Measurements from ENCODE around the gene MFF. TPM values are rescaled to one million over a fixed set of nuclear protein-coding genes. Genes with fewer than 3 reads are reported as not detected.

Gene MFF
- total and polyA plus RNA-seq, 10 of the 15 experiments (the other 5 are each of a cell fraction or from before 2014, with no cell fraction given), result 19.6 to 131 (median 106) TPM

- ChIA-PET RAD21 (ENCODE audit: unreplicated experiment) (no interaction called here), CTCF (interaction anchor here (1.2 to 1.3 kb wide), 2 partner anchors 22 to 90 kb away, joined by 3 to 5 read pairs; no protein-coding TSS in a partner anchor), SMC1A (ENCODE audit: uncharacterized antibody, unreplicated experiment) (interaction anchor here (1.2 to 2.7 kb wide), 4 partner anchors 10 to 56 kb away, joined by 3 to 11 read pairs (median 8); no protein-coding TSS in a partner anchor), POLR2A (no interaction called here)
- no peak for ATAC-seq
- Histone ChIP-seq H2AFZ (ENCODE audit: control insufficient read depth, low read depth, low read length) (no peak overlapping the region), H3K9ac (ENCODE audit: control insufficient read depth, insufficient read depth, low read length) (no peak overlapping the region), H3K4me2 (ENCODE audit: control insufficient read depth, insufficient read depth) (no peak overlapping the region), H3K4me3 (no peak overlapping the region), H3K27me3 (replicated peaks in 1 of 2; ENCODE audit: control insufficient read depth in 2 of 2, insufficient read depth in 2 of 2, low read length in 1 of 2) (no peaks in the 10 kb centered on the region), H3K79me2 (ENCODE audit: control insufficient read depth, insufficient read depth, low read length) (no peaks in the 10 kb centered on the region), H3K4me1 (ENCODE audit: control insufficient read depth, insufficient read depth, low read length) (no peaks in the 10 kb centered on the region), H3K36me3 (ENCODE audit: control insufficient read depth in 2 of 2, insufficient read depth in 2 of 2, low read length in 1 of 2) (no peaks in the 10 kb centered on the region), H4K20me1 (ENCODE audit: control insufficient read depth, insufficient read depth) (no peaks in the 10 kb centered on the region), H3K27ac (ENCODE audit: control insufficient read depth, insufficient read depth) (no peak overlapping the region), H3K9me3 (replicated peaks; ENCODE audit: control insufficient read depth, insufficient read depth, low read length) (no peaks in the 10 kb centered on the region)
- BruUV-seq (replicated peaks), result no TSS peak
- in situ Hi-C loops (cut with MboI), result no loop called here
- FAIRE-seq, result no peak
- no peak for TF ChIP-seq NKRF (conservative IDR thresholded peaks at IDR 0.05)
- no peak for TF ChIP-seq CEBPB (IDR thresholded peaks at IDR 0.05; ENCODE audit: borderline replicate concordance in 1 of 2, low read depth in 2 of 2, low read length in 2 of 2)
- no peak for DNase-seq (ENCODE audit: low read depth, low spot score)
- intact Hi-C loops (cut with micrococcal nuclease; ENCODE audit: unreplicated experiment), result no loop called here
- WGBS (ENCODE audit: insufficient coverage, insufficient replicate concordance, low lambda C conversion rate, missing lambda C conversion rate), result 33% methylated on average over 3 of the region's 3 CpGs
Measured at GRCh38 chr2:227383686-227384085, 58.6 kb downstream of the MFF start.

- in situ Hi-C loops (cut with MboI) (no loop called here), intact Hi-C loops (cut with micrococcal nuclease; ENCODE audit: unreplicated experiment) (no loop called here)
- H3K9ac ChIP-seq (ENCODE audit: control insufficient read depth, insufficient read depth, low read length), result no peak overlapping the region
- ChIA-PET SMC1A (ENCODE audit: uncharacterized antibody, unreplicated experiment) (interaction anchor here (0.9 to 2.0 kb wide), 12 partner anchors 8 to 397 kb away, joined by 3 to 14 read pairs (median 5); no protein-coding TSS in a partner anchor), RAD21 (ENCODE audit: unreplicated experiment) (interaction anchor here (0.9 to 2.2 kb wide), 7 partner anchors 12 to 88 kb away, joined by 3 to 10 read pairs (median 4); no protein-coding TSS in a partner anchor), CTCF (interaction anchor here (0.9 to 2.4 kb wide), 9 partner anchors 8 to 381 kb away, joined by 3 to 23 read pairs (median 4); partner anchors contain the start of gene AGFG1), POLR2A (interaction anchor here (1.1 to 1.2 kb wide), 5 partner anchors 9 to 77 kb away, joined by 3 to 4 read pairs (median 3); no protein-coding TSS in a partner anchor)
- no peaks in the 10 kb centered on the region for H3K79me2 ChIP-seq (ENCODE audit: control insufficient read depth, insufficient read depth, low read length)
- DNase-seq (ENCODE audit: low read depth, low spot score), result no peak
- H3K4me3 ChIP-seq, result no peak overlapping the region
- H3K4me1 ChIP-seq (ENCODE audit: control insufficient read depth, insufficient read depth, low read length), result no peaks in the 10 kb centered on the region
- no peak for FAIRE-seq
- no peaks in the 10 kb centered on the region for H4K20me1 ChIP-seq (ENCODE audit: control insufficient read depth, insufficient read depth)
- no peaks in the 10 kb centered on the region for H3K27me3 ChIP-seq (replicated peaks in 1 of 2; ENCODE audit: control insufficient read depth in 2 of 2, insufficient read depth in 2 of 2, low read length in 1 of 2)
- no peak overlapping the region for H3K27ac ChIP-seq (ENCODE audit: control insufficient read depth, insufficient read depth)
- WGBS (ENCODE audit: insufficient coverage, insufficient replicate concordance, low lambda C conversion rate, missing lambda C conversion rate), result 57% methylated on average over 6 of the region's 6 CpGs
- no TSS peak for BruUV-seq (replicated peaks)
- no peak overlapping the region for H3K4me2 ChIP-seq (ENCODE audit: control insufficient read depth, insufficient read depth)
- no peaks in the 10 kb centered on the region for H3K9me3 ChIP-seq (replicated peaks; ENCODE audit: control insufficient read depth, insufficient read depth, low read length)
- H2AFZ ChIP-seq (ENCODE audit: control insufficient read depth, low read depth, low read length), result no peak overlapping the region
- no peaks in the 10 kb centered on the region for H3K36me3 ChIP-seq (ENCODE audit: control insufficient read depth in 2 of 2, insufficient read depth in 2 of 2, low read length in 1 of 2)
- ATAC-seq, result no peak
- TF ChIP-seq SREBF2 (IDR thresholded peaks at IDR 0.05; ENCODE audit: low read length) (no peak), ZBTB40 (IDR thresholded peaks at IDR 0.05; ENCODE audit: borderline replicate concordance) (no peak), LARP7 (IDR thresholded peaks at IDR 0.05) (no peak), POLR2AphosphoS2 (IDR thresholded peaks at IDR 0.05; ENCODE audit: low read depth, low read length) (no peak), CBFB (IDR thresholded peaks at IDR 0.05; ENCODE audit: low read depth) (no peak), POU2F2 (IDR thresholded peaks at IDR 0.05; ENCODE audit: borderline replicate concordance, low read depth, low read length) (no peak), GATAD2B (conservative IDR thresholded peaks at IDR 0.05; ENCODE audit: low read depth) (no peak), POLR2A (IDR thresholded peaks at IDR 0.05; ENCODE audit: low read depth, low read length) (no peak)
Measured at GRCh38 chr2:227386630-227387029, 61.6 kb downstream of the MFF start.
